Ascending aorta (tissue), 2 donors: Measurements from ENCODE around the gene NFKBIE. TPM values are rescaled to one million over a fixed set of nuclear protein-coding genes. Genes with fewer than 3 reads are reported as not detected.

Experiments used
- DNase-seq, 2 donors: peaks; one replicate each; pipeline ENCODE4 v3.0.0-alpha.2; 2019; ENCODE audit warnings: low spot score in 2 of 2
- H3K27ac ChIP-seq, 2 donors: fragments of 200-600 bp; sonication (generic); one replicate each; pipeline ENCODE4 v1.5.1; 2016 to 2017; ENCODE audit warnings: mild to moderate bottlenecking in 1 of 2
- H3K27me3 ChIP-seq: fragments of 200-600 bp; sonication (generic); one replicate; pipeline ENCODE4 v1.5.1; 2017
- H3K36me3 ChIP-seq, 2 donors: fragments of 200-600 bp; sonication (generic); one replicate each; pipeline ENCODE4 v1.5.1; 2016
- H3K4me1 ChIP-seq, 2 donors: fragments of 200-600 bp; sonication (generic); one replicate each; pipeline ENCODE4 v1.5.1; 2016 to 2017; ENCODE audit warnings: mild to moderate bottlenecking in 1 of 2
- H3K4me3 ChIP-seq, 2 donors: fragments of 200-600 bp; sonication (generic); one replicate each; pipeline ENCODE4 v1.5.1; 2016 to 2017; ENCODE audit warnings: mild to moderate bottlenecking in 1 of 2
- H3K9me3 ChIP-seq, 2 donors: fragments of 200-600 bp; sonication (generic); one replicate each; pipeline ENCODE4 v1.5.1; 2016
- intact Hi-C: fragments of 100-400 bp; cut with DNase I; formaldehyde crosslinking; loops from one replicate; pipeline ENCODE4 v1.15.1; 2023
- total RNA-seq: library from RNA; depleted of rRNA; stranded (reverse); fragments of >200 nt; gene quantifications from one replicate; pipeline ENCODE4 v1.1.0, GENCODE V29; 2016
- TF ChIP-seq, protein P1 (sequence below), 3 experiments: fragments of 200-600 bp in 2 of 3; fragments of 450-650 bp in 1 of 3; sonication (generic) in 2 of 3; IDR thresholded peaks; one replicate each; pipeline ENCODE4 v1.5.1; 2016 to 2019; ENCODE audit warnings: antibody characterized with exemption in 3 of 3, mild to moderate bottlenecking in 1 of 3, moderate library complexity in 1 of 3

NFKBIE gene
- total RNA-seq, 1 donor from 2014 or later: 1.9 TPM

DNA sequence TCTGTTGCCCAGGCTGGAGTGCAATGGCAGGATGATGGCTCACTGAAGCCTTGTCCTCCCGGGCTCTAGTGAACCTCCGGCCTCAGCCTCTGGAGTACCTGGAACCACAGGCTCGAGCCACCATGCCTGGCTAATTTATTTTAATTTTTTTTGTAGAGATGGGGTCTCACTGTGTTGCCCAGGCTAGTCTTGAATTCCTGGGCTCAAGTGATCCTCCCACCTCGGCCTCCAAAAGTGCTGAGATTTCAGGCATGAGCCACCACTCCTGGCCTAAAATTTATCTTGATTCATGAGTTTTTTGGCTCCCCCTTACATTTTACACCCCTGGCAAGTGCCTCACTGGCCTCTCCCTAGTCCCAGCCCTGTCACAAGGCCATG, 44.4 kb downstream of the NFKBIE start:
- Histone ChIP-seq H3K4me1 (peaks cover 38 to 64% of the 10 kb centered on the region in 2 donors), H3K36me3 (no peaks in the 10 kb centered on the region), H3K4me3 (peak overlapping the region in 1 of 2 donors; percentile 90), H3K27ac (peak overlapping the region; percentile 95 to 99), H3K9me3 (no peaks in the 10 kb centered on the region), H3K27me3 (no peaks in the 10 kb centered on the region)
- DNase-seq: no peak
- intact Hi-C loops: loop anchor here (1.0 to 5.0 kb wide), 5 partner anchors 16 to 166 kb away; partner anchors contain the start of genes CDC5L, MRPL14 and TMEM63B
- TF ChIP-seq, protein P1, sequence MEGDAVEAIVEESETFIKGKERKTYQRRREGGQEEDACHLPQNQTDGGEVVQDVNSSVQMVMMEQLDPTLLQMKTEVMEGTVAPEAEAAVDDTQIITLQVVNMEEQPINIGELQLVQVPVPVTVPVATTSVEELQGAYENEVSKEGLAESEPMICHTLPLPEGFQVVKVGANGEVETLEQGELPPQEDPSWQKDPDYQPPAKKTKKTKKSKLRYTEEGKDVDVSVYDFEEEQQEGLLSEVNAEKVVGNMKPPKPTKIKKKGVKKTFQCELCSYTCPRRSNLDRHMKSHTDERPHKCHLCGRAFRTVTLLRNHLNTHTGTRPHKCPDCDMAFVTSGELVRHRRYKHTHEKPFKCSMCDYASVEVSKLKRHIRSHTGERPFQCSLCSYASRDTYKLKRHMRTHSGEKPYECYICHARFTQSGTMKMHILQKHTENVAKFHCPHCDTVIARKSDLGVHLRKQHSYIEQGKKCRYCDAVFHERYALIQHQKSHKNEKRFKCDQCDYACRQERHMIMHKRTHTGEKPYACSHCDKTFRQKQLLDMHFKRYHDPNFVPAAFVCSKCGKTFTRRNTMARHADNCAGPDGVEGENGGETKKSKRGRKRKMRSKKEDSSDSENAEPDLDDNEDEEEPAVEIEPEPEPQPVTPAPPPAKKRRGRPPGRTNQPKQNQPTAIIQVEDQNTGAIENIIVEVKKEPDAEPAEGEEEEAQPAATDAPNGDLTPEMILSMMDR (IDR thresholded peaks at IDR 0.05): no peak

DNA sequence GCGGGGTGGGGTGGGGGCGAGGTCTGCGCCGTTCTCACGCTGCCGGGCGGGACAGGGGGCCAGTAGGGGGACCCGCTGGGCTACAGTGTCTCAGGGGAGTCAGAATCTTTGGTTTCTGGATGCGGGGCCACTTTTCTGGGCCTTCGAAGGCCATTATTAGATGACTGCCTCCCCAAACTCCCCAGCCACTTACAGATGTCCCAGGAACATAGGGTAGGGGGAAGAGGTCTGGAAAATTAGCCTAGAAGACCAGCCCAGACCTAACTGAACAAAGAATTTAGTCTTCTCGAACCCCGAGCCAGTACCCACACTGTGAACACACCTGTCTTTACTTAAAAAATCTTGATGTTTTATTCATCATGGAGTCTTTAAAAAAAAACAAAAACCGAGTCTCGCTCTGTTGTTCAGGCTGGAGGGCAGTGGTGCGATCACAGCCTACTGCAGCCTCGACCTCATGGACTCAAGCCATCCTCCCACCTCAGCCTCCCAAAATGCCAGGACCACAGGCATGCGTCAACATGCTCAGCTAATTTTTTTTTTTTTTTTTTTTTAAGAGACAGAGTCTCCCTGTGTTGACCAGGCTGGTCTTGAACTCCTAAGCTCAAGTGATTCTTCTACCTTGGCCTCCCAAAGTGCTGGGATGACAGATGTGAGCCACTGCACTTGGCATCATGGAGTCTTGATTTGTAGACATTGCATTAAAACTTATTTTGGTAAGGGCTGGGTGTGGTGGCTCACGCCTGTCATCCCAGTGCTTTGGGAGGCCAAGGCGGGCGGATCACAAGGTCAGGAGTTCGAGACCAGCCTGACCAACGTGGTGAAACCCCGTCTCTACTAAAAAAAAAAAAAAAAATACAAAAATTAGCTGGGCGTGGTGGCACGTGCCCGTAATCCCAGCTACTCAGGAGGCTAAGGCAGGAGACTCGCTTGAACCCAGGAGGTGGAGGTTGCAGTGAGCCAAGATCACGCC, 45.3 kb downstream of the NFKBIE start:
- intact Hi-C loops: loop anchor here (2.0 to 5.0 kb wide), 2 partner anchors 19 to 93 kb away; partner anchors contain the start of genes MRPL14 and TMEM63B
- H3K4me1 ChIP-seq: peaks cover 31 to 57% of the 10 kb centered on the region in 2 donors

DNA sequence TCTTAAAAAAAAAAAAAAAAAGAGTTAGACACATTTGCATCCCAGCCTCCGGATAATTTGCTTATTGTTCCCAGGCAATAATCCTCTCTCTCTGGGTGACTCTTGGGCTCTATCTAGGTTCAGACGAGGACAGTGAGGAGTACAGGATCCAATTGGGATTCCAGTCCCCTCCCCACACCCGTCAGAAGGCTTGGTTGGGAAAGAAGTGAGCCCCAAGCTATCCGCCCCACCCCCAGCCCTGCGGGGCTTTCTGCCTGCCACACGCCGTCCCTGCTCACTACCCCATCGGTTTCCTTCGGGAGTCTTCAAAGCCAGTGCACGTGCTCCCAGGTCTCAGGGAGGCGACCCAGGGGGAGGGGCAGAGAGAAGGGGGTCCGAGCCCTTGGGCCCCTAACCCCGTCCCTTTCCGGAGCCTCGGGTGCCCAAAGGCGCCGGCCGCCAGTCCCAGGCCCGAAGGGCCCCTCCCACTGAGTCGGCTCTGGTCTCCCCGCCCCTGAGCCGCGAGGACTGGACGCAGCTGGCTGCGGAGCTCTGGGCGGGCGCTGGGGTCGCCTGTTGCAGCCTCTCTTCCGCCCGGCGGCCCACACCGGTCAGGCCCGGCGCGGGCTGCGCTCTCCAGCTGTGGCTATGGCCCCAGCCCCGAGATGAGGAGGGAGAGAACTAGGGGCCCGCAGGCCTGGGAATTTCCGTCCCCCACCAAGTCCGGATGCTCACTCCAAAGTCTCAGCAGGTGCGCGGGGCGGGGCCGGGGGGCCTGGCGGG, 46.1 kb downstream of the NFKBIE start:
- Histone ChIP-seq H3K4me3 (peak overlapping the region; percentile 69 to 90), H3K36me3 (no peaks in the 10 kb centered on the region), H3K27me3 (no peaks in the 10 kb centered on the region), H3K27ac (peak overlapping the region; percentile 95 to 99), H3K4me1 (peaks cover 24 to 48% of the 10 kb centered on the region in 2 donors), H3K9me3 (no peaks in the 10 kb centered on the region)
- intact Hi-C loops: loop anchor here (2.0 kb wide), 1 partner anchor 18 kb away; no protein-coding TSS in a partner anchor
- peak; percentile 56 to 94 for DNase-seq
- TF ChIP-seq, protein P1 (IDR thresholded peaks at IDR 0.05): no peak

More for the DNA sequence above, 45.3 kb downstream of the NFKBIE start:
- Histone ChIP-seq H3K36me3 (no peaks in the 10 kb centered on the region), H3K4me3 (peak overlapping the region; percentile 69 to 90), H3K9me3 (no peaks in the 10 kb centered on the region), H3K27me3 (no peaks in the 10 kb centered on the region), H3K27ac (peak overlapping the region; percentile 95 to 99)
- TF ChIP-seq, protein P1 (IDR thresholded peaks at IDR 0.05): peak in 1 of 3 experiments; percentile 14
- DNase-seq: no peak

DNA sequence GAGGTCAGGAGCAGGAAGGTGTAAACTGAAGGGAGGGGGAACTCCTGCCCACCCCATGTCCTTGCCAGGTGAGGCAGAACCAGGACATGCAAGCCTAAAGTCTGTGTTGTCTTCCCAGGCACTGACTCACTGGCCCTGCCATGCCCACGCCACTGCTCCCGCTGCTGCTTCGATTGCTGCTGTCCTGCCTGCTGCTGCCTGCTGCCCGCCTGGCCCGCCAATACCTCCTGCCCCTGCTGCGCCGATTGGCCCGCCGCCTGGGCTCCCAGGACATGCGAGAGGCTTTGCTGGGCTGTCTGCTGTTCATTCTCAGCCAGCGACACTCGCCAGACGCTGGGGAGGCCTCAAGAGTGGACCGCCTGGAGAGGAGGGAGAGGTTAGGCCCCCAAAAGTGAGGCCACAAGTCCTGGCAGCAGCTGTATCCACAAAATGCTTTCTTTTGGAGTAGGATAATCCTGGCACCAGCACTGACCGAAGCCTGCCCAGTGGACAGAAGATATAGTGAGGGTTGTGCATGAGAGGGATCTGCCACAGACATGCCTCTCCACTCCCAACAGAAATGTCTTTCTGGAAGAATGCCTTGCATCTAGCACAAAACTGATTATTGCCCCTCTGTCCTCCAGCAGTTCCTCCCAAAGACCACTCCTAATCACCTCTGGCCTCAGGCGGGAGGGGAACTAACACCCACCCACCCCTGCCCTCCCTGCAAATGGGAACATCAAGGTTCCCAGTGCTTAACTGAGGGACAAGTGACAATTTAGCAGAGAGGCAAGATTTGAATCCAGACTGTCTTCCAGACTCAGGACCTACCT, 47.8 kb downstream of the NFKBIE start:
- DNase-seq: peak; percentile 46 to 87
- peak overlapping the region; percentile 95 to 99 for H3K27ac ChIP-seq
- H3K36me3 ChIP-seq: no peaks in the 10 kb centered on the region
- intact Hi-C loops: loop anchor here (2.0 kb wide), 1 partner anchor 17 kb away; no protein-coding TSS in a partner anchor
- no peaks in the 10 kb centered on the region for H3K9me3 ChIP-seq
- H3K4me3 ChIP-seq: peak overlapping the region in 1 of 2 donors; percentile 33
- TF ChIP-seq, protein P1 (IDR thresholded peaks at IDR 0.05): no peak
- peaks cover 16 to 44% of the 10 kb centered on the region in 2 donors for H3K4me1 ChIP-seq
- no peaks in the 10 kb centered on the region for H3K27me3 ChIP-seq
